GM12874 (cell line): ENCODE measurements around the gene PRR33.
A peak's percentile ranks its signal among the peaks of the same experiment; 100 is the strongest.

Experiments
- TF ChIP-seq, protein P1 (sequence below): IDR thresholded peaks from 2 replicates; pipeline ENCODE4 v1.5.1; 2011; ENCODE audit warnings: low read depth, mild to moderate bottlenecking, control low read depth, low read length, moderate library complexity; ENCODE audit not compliant: insufficient read depth

PRR33 gene

DNA sequence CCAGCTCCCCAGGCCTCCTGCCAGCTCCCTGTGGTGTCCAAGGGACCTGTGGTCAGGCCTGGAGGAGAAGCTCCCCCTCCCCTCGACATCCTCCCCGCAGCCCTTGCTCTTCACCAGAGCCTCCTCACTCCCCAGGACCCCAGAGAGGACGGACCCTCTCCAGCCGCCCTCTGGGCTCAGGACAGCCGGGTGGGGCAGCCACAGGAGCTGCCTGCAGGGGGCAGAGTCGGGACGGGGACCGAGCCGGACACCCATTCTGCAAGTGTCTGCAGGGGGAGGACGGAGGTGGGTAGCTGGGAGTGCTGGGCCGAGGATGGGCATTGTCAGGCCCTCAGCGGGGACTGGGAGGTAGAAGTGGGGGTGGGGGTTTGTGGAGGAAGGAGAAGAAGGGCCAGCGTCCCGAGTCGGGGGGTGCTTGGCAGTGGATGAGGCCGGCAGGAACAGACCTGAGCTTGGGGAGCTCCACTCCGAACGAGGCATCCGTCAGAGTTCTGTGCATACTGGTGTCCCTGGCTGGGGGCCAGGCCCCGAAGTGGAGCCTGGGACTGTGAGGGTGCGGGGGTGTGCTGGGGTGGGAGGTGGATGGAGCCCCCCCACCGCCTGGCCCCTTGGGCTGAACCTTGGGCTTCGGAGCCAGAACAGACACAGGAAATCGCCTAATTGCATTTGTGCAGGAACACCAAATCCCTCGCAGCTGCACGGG, 15.2 kb downstream of the PRR33 start:
- TF ChIP-seq, protein P1, sequence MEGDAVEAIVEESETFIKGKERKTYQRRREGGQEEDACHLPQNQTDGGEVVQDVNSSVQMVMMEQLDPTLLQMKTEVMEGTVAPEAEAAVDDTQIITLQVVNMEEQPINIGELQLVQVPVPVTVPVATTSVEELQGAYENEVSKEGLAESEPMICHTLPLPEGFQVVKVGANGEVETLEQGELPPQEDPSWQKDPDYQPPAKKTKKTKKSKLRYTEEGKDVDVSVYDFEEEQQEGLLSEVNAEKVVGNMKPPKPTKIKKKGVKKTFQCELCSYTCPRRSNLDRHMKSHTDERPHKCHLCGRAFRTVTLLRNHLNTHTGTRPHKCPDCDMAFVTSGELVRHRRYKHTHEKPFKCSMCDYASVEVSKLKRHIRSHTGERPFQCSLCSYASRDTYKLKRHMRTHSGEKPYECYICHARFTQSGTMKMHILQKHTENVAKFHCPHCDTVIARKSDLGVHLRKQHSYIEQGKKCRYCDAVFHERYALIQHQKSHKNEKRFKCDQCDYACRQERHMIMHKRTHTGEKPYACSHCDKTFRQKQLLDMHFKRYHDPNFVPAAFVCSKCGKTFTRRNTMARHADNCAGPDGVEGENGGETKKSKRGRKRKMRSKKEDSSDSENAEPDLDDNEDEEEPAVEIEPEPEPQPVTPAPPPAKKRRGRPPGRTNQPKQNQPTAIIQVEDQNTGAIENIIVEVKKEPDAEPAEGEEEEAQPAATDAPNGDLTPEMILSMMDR: peak; percentile 51

DNA sequence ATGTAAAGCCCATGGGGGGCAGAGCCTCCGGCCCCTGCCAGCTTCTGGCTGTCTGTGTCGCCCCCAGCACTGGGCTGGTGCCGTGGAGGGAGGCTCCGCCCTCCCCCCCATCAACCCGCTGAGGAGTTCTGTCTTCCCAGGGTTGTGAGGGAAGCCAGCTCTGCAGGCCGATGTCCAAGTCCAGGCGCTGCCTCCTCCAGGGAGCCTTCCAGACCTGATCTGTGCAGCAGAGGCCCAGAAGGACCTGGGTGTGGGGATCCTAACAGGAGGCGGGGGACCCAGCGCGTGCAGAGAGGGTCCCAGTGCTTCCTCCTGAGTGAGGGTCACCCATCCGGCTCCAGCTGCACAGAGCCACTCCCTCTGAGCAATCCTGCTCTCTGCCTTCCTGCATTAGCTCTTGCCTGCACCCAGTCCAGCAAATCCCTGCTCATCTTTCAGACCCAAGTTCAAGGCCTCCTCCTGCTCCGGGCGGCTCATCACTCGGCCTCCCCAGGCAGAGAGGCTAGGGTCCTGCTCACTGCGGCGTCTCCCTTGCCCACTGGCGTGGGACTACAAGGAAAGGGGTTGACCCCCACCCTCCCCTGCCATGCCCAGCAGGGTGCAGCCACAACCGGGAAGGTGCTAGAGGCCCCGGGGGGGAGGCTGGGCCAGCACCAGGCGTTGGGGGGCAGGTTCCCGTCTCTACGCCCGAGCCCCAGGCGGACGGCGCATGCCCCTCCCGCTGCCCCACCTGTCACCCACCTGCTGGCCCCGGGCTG, 16.4 kb downstream of the PRR33 start:
- TF ChIP-seq, protein P1: no peak

DNA sequence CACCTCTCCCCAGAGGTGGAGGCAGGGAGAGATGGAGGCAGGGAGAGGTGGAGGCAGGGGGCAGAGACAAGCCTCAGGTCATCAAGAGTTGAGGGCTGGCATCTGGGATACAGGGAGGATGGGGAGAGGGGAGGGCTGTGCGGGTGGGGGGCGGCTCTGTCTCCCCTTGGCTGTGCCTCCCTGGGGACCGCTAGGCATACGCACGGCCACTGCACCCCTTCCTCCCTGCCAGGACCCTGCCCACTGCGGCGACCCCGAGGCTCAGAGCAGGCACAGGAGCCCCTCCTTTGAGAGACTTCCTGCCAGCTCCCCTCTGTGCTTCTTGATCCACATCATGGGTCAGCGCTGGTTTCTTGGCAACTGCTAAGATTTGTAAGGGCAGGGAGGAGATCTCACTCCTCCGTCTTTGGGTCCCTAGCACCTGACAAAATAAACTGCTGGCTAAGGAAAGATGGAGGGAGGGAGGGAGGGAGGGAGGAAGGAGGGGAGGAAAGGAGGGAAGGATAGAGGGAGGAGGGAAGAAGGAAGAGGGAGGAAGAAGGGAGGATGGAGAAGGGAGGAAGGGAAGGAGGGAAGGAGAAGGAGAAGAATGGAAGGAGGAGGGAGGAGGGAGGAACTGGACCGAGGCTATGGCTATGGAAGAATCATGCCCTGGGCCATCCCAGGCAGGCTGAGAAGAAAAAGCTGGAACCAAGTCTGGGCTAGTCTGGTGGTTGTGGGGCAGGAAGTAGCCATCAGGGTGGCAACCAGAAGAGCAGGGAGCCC, 18.5 kb downstream of the PRR33 start:
- TF ChIP-seq, protein P1: no peak

DNA sequence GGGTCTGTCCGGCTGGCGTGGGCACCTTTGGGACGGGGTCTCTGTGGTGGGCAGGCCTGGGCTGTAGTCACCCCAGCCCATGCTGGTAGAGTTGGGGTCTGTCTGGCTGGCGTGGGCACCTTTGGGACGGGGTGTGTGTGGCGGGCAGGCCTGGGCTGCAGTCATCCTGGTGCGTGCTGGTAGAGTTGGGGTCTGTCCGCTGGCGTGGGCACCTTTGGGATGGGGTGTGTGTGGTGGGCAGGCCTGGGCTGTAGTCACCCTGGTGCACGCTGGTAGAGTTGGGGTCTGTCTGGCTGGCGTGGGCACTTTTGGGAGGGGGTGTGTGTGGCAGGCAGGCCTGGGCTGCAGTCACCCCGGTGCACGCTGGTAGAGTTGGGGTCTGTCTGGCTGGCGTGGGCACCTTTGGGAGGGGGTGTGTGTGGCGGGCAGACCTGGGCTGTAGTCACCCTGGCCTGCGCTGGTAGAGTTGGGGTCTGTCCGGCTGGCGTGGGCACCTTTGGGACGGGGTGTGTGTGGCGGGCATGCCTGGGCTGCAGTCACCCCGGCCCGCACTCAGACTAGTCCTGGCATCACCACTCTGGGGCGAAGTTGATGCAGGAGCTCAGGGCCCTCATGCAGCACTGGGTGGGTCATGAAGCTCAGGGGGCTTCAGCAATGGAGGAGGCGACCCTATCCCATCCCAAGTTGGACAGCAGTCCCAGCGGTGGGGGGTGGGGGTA, 19.3 kb downstream of the PRR33 start:
- TF ChIP-seq, protein P1: no peak

DNA sequence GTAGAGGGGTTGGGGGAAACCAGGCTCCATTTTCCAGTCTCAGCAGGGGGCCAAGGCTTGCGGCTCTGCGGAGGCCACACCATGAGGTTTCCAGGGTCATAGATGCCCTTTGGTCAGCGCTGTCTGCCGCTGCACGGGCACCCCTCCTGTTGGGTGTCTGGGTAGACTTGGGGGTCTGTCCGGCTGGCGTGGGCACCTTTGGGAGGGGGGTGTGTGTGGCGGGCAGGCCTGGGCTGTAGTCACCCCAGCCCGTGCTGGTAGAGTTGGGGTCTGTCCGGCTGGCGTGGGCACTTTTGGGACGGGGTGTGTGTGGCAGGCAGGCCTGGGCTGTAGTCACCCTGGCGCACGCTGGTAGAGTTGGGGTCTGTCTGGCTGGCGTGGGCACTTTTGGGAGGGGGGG, 20.2 kb downstream of the PRR33 start:
- TF ChIP-seq, protein P1: no peak

DNA sequence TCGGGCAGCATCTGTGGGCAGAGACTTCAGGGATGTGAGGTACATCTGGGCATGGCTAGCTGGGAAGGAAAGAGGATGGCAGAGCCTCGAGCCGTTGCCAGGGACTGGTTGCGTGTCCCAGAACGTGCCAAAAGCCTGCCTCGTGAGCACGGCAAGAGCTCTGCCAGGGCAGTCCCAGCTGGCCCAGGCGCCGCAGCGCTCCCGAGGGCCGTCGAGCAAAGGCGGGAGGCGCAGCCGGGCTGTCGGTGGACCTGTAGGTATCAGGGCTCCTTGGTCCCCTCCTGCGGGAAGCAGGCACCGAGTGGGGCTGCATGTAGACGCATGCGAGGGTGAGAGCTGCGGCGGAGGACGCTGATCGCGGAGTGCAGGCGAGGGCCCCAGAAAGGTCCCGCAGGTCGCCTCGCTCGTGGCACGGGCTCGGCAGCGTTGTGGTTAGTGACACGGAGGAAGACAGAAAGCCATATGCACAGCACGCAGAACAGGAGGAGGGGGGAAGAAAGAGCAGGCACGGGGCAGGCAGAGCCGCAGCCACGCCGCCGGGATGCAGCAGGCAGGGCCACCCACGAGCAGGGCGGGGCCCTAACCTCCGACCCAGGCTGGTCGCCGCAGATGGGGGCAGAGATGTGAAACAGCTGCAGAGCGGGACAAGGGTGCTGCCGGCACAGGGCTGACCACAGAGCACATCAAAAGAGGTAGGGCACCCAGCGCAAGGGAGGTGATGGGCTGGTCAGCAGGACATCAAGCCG, 20.8 kb downstream of the PRR33 start:
- TF ChIP-seq, protein P1: no peak

DNA sequence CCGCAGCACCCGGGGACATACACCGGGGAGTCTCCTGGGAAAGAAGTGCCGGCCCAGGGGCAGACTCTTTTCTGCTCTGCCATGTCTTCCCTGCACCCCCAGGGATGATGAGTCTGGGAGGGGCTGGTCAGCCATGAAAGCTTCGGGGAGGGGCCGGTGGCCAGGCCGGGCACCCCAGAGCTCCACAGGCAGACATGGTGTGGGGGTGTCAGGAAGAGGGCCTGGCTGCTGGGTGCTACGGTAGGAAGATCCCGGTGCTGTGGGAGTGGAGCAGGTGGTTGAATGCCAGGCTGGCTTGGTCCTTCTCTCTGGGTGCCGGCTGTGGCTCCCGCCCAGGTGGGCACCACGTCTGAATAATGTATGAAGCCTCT, 21.4 kb downstream of the PRR33 start:
- TF ChIP-seq, protein P1: no peak
